ENCODE results near the gene GRK1.

Gene GRK1

DNA sequence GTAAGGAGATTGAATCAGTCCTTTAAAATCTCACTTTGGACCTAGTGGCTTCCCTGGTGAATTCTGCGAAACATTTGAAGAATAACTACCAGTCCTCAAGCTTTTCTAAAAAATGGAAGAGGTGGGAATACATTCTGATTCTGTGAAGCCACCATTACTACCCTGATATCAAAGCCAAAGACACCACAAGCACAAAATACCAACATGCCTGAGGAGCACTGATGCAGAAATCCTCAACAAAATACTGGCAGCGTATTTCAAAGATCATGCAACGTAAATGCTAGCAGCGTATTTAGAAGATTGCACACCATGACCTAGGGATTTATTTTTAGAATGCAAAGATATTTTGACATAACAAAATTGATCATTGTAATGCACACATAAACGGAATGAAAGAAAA lies 23.4 kb upstream of the GRK1 start:
- Histone ChIP-seq H3K4me1 (ENCODE audit: control insufficient read depth, insufficient read depth, low read length) (no peaks in the 10 kb centered on the region), H3K4me3 (ENCODE audit: low read depth, low read length) (no peak overlapping the region), H3K9ac (ENCODE audit: low read length) (no peak overlapping the region), H3K36me3 (ENCODE audit: control insufficient read depth, insufficient read depth, low read length) (peaks cover 39% of the 10 kb centered on the region), H3K27me3 (ENCODE audit: control insufficient read depth, insufficient read depth, low read length) (no peaks in the 10 kb centered on the region), H3K27ac (ENCODE audit: low read depth, low read length) (no peak overlapping the region), H3K9me3 (ENCODE audit: control insufficient read depth, insufficient read depth, low read depth, low read length) (peaks cover 48% of the 10 kb centered on the region)

DNA sequence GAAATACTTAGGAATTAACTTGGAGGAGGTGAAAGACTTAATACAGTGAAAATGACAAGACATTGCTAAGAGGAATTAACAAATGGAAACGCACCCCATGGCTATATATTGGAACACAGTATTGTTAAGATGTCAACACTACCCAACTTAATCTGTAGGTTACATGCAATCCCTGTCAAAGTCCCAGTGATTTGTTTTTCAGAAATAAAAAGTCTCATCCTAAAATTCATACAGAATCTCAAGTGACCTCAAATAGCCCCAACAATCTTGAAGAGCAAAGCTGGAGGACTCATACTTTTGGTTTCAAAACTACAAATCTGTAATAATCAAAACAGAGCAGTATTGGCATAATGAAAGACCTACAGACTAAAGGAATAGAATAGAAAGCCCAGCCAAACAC lies 22.2 kb upstream of the GRK1 start:
- H3K4me3 ChIP-seq (ENCODE audit: low read depth, low read length) = no peak overlapping the region
- peaks cover 47% of the 10 kb centered on the region for H3K9me3 ChIP-seq (ENCODE audit: control insufficient read depth, insufficient read depth, low read depth, low read length)
- no peak overlapping the region for H3K27ac ChIP-seq (ENCODE audit: low read depth, low read length)
- no peaks in the 10 kb centered on the region for H3K4me1 ChIP-seq (ENCODE audit: control insufficient read depth, insufficient read depth, low read length)
- no peak overlapping the region for H3K9ac ChIP-seq (ENCODE audit: low read length)
- peaks cover 28% of the 10 kb centered on the region for H3K36me3 ChIP-seq (ENCODE audit: control insufficient read depth, insufficient read depth, low read length)
- no peaks in the 10 kb centered on the region for H3K27me3 ChIP-seq (ENCODE audit: control insufficient read depth, insufficient read depth, low read length)

DNA sequence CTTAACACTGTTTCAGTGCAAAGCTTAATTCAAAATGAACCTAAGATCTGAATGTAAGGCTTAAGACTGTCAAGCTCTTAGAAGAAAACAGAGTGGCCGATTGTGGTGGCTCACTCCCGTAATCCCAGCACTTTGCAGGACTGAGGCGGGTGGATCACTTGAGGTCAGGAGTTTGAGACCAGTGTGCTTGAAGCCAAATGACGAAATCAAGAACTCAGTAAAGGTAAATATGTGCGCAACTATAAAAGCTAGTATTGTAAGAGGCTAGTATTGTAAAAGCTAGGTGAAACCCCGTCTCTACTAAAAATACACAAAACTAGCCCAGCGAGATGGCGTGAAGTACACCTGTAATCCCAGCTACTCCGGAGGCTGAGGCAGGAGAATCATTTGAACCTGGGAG lies 21.7 kb upstream of the GRK1 start:
- Histone ChIP-seq H3K4me1 (ENCODE audit: control insufficient read depth, insufficient read depth, low read length) (no peaks in the 10 kb centered on the region), H3K9me3 (ENCODE audit: control insufficient read depth, insufficient read depth, low read depth, low read length) (peaks cover 44% of the 10 kb centered on the region), H3K27ac (ENCODE audit: low read depth, low read length) (no peak overlapping the region), H3K36me3 (ENCODE audit: control insufficient read depth, insufficient read depth, low read length) (peaks cover 23% of the 10 kb centered on the region), H3K9ac (ENCODE audit: low read length) (no peak overlapping the region), H3K4me3 (ENCODE audit: low read depth, low read length) (no peak overlapping the region), H3K27me3 (ENCODE audit: control insufficient read depth, insufficient read depth, low read length) (no peaks in the 10 kb centered on the region)

DNA sequence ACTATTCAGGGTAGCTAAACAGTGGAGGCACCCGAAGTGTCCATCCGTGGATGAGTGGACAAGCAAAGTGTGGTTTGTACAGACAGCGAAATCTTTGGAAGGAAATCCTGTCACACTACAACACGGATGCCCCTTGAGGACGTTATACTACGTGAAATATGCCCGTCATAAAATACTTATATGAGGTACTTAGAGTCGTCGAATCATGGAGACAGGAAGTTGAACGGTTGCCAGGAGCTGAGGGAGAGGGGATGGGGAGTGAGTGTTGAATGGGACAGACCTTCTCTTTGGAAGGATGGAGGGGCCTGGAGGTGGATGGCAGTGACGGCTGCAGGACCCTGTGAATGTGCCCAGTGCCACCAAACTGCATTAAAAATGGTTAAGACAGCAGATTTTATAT lies 20.6 kb upstream of the GRK1 start:
- H3K27ac ChIP-seq (ENCODE audit: low read depth, low read length) = no peak overlapping the region
- peaks cover 43% of the 10 kb centered on the region for H3K9me3 ChIP-seq (ENCODE audit: control insufficient read depth, insufficient read depth, low read depth, low read length)
- no peaks in the 10 kb centered on the region for H3K4me1 ChIP-seq (ENCODE audit: control insufficient read depth, insufficient read depth, low read length)
- no peaks in the 10 kb centered on the region for H3K27me3 ChIP-seq (ENCODE audit: control insufficient read depth, insufficient read depth, low read length)
- H3K36me3 ChIP-seq (ENCODE audit: control insufficient read depth, insufficient read depth, low read length) = peaks cover 16% of the 10 kb centered on the region
- no peak overlapping the region for H3K4me3 ChIP-seq (ENCODE audit: low read depth, low read length)
- no peak overlapping the region for H3K9ac ChIP-seq (ENCODE audit: low read length)

DNA sequence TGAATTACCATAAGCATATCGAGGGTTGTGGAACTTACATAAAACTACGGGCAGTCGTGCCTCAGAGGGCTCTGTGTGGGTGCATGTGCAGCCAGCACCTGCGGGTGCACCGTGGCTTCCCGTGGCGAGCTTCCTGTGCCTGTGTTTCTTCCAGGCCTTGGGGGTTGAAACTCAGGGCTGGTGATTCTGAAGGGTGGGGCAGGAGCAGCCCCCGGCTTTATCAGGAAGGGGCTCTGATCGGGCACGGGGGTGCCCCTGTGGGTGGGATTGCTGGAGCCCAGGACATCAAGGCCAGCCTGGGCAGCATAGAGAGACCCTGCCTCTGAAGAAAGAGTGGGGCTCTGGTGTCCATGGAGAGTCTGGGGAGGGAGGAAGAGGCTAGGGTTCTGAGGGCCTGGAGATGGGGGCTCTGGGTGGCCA lies 20.1 kb upstream of the GRK1 start:
- Histone ChIP-seq H3K27me3 (ENCODE audit: control insufficient read depth, insufficient read depth, low read length) (no peaks in the 10 kb centered on the region), H3K4me1 (ENCODE audit: control insufficient read depth, insufficient read depth, low read length) (no peaks in the 10 kb centered on the region), H3K9me3 (ENCODE audit: control insufficient read depth, insufficient read depth, low read depth, low read length) (peaks cover 38% of the 10 kb centered on the region), H3K36me3 (ENCODE audit: control insufficient read depth, insufficient read depth, low read length) (peaks cover 11% of the 10 kb centered on the region), H3K4me3 (ENCODE audit: low read depth, low read length) (no peak overlapping the region), H3K9ac (ENCODE audit: low read length) (no peak overlapping the region), H3K27ac (ENCODE audit: low read depth, low read length) (no peak overlapping the region)

DNA sequence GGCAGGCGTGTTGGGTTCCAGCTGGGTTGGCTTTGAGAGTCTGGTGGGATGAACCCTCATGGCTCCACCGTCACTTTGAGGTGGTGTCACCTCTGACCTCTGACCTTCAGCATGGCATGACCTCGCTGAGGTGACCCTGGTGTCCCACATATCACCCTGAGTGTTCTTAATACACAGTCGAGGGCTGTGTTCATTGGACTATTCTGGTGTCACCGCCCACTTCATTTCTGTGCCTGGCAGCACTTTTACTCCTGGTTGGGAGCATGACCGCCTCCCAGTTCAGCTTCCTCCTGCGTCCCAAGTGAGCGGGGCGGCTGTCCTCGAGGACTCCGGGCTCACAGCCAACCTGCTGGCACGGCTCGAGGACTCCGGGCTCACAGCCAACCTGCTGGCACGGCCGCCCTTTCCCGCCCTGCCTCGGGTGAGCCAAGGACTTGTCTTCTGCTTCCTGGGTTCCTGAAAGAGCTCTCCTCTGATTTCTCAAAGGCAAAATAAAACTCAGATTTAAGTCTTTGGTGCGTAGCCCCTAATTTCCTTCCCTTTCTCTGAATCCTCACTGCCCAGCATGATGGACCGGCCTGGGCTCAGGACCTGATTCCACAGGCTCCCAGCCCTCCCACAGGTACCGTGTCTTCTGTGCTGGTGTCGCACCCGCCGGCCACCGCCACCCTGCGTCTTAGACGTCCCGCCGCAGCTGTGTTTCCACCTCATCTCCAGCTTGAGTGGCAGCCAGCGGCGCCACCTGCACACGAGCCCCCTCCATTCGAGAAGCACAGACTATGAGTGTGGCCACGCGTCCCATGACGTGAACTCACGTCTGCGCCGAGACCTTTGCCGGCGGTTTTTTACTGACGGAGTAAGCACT lies 19.4 kb upstream of the GRK1 start:
- Histone ChIP-seq H3K27ac (ENCODE audit: low read depth, low read length) (no peak overlapping the region), H3K4me3 (ENCODE audit: low read depth, low read length) (no peak overlapping the region), H3K36me3 (ENCODE audit: control insufficient read depth, insufficient read depth, low read length) (peaks cover 5% of the 10 kb centered on the region; the same call in 1 of the 2 replicates), H3K27me3 (ENCODE audit: control insufficient read depth, insufficient read depth, low read length) (no peaks in the 10 kb centered on the region), H3K9me3 (ENCODE audit: control insufficient read depth, insufficient read depth, low read depth, low read length) (peaks cover 33% of the 10 kb centered on the region), H3K9ac (ENCODE audit: low read length) (no peak overlapping the region), H3K4me1 (ENCODE audit: control insufficient read depth, insufficient read depth, low read length) (no peaks in the 10 kb centered on the region)

DNA sequence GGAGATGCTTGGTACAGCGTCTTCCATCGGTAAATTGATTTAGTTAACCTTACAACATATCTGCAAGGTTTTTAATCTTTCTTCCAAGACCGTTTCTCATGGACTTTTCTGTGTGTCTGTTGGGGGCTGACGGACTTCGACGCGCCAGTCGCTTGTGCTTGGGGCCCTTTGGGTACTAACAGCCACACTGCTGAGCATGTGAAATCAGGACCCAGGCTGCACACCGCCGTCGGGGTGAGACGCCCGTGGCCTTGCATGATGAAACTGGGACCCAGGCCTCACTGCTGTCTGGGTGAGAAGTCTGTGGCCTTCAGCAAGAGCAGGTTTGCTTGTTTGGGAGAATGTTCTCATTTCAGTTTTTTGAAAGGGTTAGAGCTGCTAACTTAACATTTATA lies 18.8 kb upstream of the GRK1 start:
- no peaks in the 10 kb centered on the region for H3K27me3 ChIP-seq (ENCODE audit: control insufficient read depth, insufficient read depth, low read length)
- no peak overlapping the region for H3K4me3 ChIP-seq (ENCODE audit: low read depth, low read length)
- no peaks in the 10 kb centered on the region for H3K36me3 ChIP-seq (ENCODE audit: control insufficient read depth, insufficient read depth, low read length)
- peaks cover 27% of the 10 kb centered on the region for H3K9me3 ChIP-seq (ENCODE audit: control insufficient read depth, insufficient read depth, low read depth, low read length)
- H3K4me1 ChIP-seq (ENCODE audit: control insufficient read depth, insufficient read depth, low read length) = no peaks in the 10 kb centered on the region
- no peak overlapping the region for H3K9ac ChIP-seq (ENCODE audit: low read length)
- H3K27ac ChIP-seq (ENCODE audit: low read depth, low read length) = no peak overlapping the region

DNA sequence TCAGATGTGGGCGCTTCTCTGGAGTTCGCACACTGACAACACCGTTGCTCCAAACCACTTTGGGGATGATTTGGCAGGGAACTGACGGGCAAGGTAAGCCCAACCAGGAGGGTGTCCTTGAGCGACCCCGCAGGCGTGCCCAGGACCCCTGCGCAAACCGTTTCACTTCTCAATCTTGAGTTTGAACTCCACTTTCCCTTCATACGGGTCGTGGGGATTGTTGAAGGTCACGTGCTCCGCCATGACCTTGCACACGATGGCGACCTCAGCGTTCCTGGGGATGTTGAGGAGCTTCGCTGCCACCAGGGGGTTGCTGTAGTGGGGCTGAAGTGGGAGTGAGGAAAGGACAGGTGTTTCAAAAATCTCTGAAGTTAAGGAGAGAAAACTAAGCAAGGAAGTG lies 17.8 kb upstream of the GRK1 start:
- Histone ChIP-seq H3K27ac (ENCODE audit: low read depth, low read length) (no peak overlapping the region), H3K27me3 (ENCODE audit: control insufficient read depth, insufficient read depth, low read length) (no peaks in the 10 kb centered on the region), H3K9ac (ENCODE audit: low read length) (no peak overlapping the region), H3K36me3 (ENCODE audit: control insufficient read depth, insufficient read depth, low read length) (no peaks in the 10 kb centered on the region), H3K4me1 (ENCODE audit: control insufficient read depth, insufficient read depth, low read length) (no peaks in the 10 kb centered on the region), H3K9me3 (ENCODE audit: control insufficient read depth, insufficient read depth, low read depth, low read length) (peaks cover 20% of the 10 kb centered on the region), H3K4me3 (ENCODE audit: low read depth, low read length) (no peak overlapping the region)

DNA sequence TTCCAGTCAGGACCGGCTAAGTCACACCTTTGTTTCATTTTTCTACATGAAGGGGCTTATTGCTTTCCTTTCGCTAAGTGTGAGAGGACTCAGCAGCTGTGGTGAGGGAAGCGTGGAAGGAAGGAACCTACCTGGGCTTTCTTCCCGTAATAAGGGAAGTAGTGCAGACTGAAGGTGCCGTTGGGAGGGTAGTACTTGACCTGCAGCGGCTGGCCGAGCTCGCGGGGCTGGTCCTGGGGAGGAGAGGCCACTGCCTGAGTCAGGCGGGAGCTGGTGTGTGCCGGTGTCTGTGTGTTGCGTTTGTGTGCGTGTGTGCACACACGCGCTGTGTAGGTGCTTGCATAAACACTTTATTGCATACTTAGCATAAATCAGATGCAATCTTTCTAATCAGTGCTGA lies 16.7 kb upstream of the GRK1 start:
- Histone ChIP-seq H3K27me3 (ENCODE audit: control insufficient read depth, insufficient read depth, low read length) (no peaks in the 10 kb centered on the region), H3K4me3 (ENCODE audit: low read depth, low read length) (no peak overlapping the region), H3K9me3 (ENCODE audit: control insufficient read depth, insufficient read depth, low read depth, low read length) (peaks cover 13% of the 10 kb centered on the region), H3K27ac (ENCODE audit: low read depth, low read length) (no peak overlapping the region), H3K4me1 (ENCODE audit: control insufficient read depth, insufficient read depth, low read length) (no peaks in the 10 kb centered on the region), H3K36me3 (ENCODE audit: control insufficient read depth, insufficient read depth, low read length) (no peaks in the 10 kb centered on the region), H3K9ac (ENCODE audit: low read length) (no peak overlapping the region)

DNA sequence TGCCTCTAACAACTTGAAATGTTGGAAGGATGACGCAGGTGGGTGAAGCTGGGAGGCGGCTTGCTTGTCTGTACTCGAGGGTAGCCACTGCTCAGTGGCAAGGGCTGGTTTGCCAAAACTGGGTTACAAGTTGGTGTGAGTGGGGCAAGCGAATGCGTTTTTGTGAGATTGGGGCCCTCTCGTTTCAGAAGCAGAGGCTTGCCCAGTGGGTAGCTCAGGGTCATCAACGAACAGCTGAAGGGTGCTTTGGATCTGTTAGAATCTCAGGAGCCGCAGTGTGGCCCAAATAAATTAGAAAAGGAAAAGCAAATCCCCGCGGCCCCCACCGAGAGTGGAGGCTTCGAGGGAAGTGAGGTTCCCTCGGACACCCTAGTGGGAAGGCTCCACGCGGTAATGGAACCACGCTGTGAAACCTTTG lies 16.3 kb upstream of the GRK1 start:
- no peak overlapping the region for H3K4me3 ChIP-seq (ENCODE audit: low read depth, low read length)
- H3K36me3 ChIP-seq (ENCODE audit: control insufficient read depth, insufficient read depth, low read length) = no peaks in the 10 kb centered on the region
- no peaks in the 10 kb centered on the region for H3K27me3 ChIP-seq (ENCODE audit: control insufficient read depth, insufficient read depth, low read length)
- no peak overlapping the region for H3K9ac ChIP-seq (ENCODE audit: low read length)
- peaks cover 8% of the 10 kb centered on the region for H3K9me3 ChIP-seq (ENCODE audit: control insufficient read depth, insufficient read depth, low read depth, low read length)
- no peak overlapping the region for H3K27ac ChIP-seq (ENCODE audit: low read depth, low read length)
- no peaks in the 10 kb centered on the region for H3K4me1 ChIP-seq (ENCODE audit: control insufficient read depth, insufficient read depth, low read length)

DNA sequence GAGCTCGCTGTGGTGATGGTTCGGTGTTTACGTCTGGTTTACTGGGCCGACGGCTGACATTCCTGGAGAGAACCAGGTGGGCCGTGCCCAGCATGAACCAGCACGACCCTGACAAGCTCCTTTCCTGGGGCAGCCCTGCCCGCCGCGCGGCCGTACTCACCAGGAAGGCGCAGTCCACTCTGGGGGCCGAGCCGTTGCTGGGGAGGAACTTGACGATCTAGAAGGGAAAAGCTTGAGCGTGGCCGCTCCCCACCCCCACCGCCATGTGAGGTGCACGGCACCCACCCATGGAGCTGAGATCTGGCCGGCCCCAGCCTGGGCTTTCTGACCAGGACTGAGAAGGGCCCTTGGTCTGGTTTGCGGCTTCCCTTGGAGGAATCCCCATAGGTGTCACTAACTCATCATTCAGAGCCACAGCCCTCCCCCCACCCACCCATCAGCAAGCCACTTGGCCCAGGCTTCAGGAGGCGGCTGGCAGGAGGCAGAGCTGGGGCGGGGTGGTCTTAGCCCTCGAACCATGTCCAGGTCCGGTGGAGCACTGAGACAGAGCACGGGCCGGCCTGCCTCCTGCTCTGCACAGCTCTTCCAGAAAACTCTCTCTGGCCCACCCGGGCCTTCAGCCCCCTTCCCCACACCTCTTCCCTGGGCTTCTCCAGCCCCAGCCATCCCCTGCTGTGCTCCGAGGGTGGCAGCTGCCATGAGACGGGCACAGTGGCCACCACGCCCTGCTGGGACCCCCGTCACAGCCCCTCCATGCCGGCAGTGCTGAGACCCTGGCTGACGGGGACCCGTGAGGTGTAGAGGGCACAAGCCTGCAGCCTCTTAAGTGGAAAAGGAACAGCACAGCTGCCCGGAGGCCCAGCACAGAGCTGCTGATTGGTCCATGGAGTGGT lies 15.3 kb upstream of the GRK1 start:
- H3K27ac ChIP-seq (ENCODE audit: low read depth, low read length) = no peak overlapping the region
- H3K9me3 ChIP-seq (ENCODE audit: control insufficient read depth, insufficient read depth, low read depth, low read length) = peaks cover 2% of the 10 kb centered on the region; the same call in 1 of the 2 replicates
- H3K9ac ChIP-seq (ENCODE audit: low read length) = no peak overlapping the region
- no peaks in the 10 kb centered on the region for H3K36me3 ChIP-seq (ENCODE audit: control insufficient read depth, insufficient read depth, low read length)
- no peaks in the 10 kb centered on the region for H3K4me1 ChIP-seq (ENCODE audit: control insufficient read depth, insufficient read depth, low read length)
- H3K4me3 ChIP-seq (ENCODE audit: low read depth, low read length) = no peak overlapping the region
- no peaks in the 10 kb centered on the region for H3K27me3 ChIP-seq (ENCODE audit: control insufficient read depth, insufficient read depth, low read length)

Measured in HUES6 (cell line).